Measurements from ENCODE around the gene MAGEA11.

GRCh38 chrX:149712831-149713230, 971 bp downstream of the MAGEA11 start:
- TF ChIP-seq REST (IDR thresholded peaks at IDR 0.05; ENCODE audit: insufficient read depth in 1 of 2, low read depth in 2 of 2, low read length in 2 of 2): no peak
- no peak for TF ChIP-seq POLR2AphosphoS5 (IDR thresholded peaks at IDR 0.05; ENCODE audit: low read depth, low read length)
- no peak for TF ChIP-seq SIN3A (IDR thresholded peaks at IDR 0.05; ENCODE audit: borderline replicate concordance, insufficient read depth, low read length)
- TF ChIP-seq TAF1 (IDR thresholded peaks at IDR 0.05; ENCODE audit: borderline replicate concordance, insufficient read depth, low read length): no peak
- TF ChIP-seq FOXP2 (optimal IDR thresholded peaks at IDR 0.05; ENCODE audit: borderline replicate concordance, extremely low read depth, extremely low read length, insufficient read depth): no peak
